H9 (cell line): Measurements from ENCODE around the gene DENND11. TPM values are rescaled to one million over a fixed set of nuclear protein-coding genes. Genes with fewer than 3 reads are reported as not detected.

Source experiments
- DNase-seq: peaks from one replicate; pipeline ENCODE4 v3.0.0-alpha.2; 2017
- H2AFZ ChIP-seq: one replicate; pipeline ENCODE4 v1.6.1; 2013; ENCODE audit warnings: mild to moderate bottlenecking, low read length, control low read depth, moderate library complexity
- H2AK5ac ChIP-seq: 2 replicates; pipeline ENCODE4 v1.6.1; 2013; ENCODE audit warnings: low read length, control low read depth, mixed read lengths; ENCODE audit not compliant: insufficient read length
- H2BK120ac ChIP-seq: one replicate; pipeline ENCODE4 v1.6.1; 2013; ENCODE audit warnings: low read depth, mild to moderate bottlenecking, low read length, control low read depth, inconsistent platforms; ENCODE audit not compliant: poor library complexity, severe bottlenecking
- H2BK12ac ChIP-seq: 2 replicates; pipeline ENCODE4 v1.6.1; 2013; ENCODE audit warnings: low read length, control low read depth, mixed read lengths, low read depth; ENCODE audit not compliant: insufficient read length
- H2BK15ac ChIP-seq: 2 replicates; pipeline ENCODE4 v1.6.1; 2013; ENCODE audit warnings: low read depth, low read length, control low read depth
- H2BK20ac ChIP-seq: one replicate; pipeline ENCODE4 v1.6.1; 2013; ENCODE audit warnings: low read depth, mild to moderate bottlenecking, low read length, control low read depth, inconsistent platforms; ENCODE audit not compliant: poor library complexity, severe bottlenecking
- H2BK5ac ChIP-seq: 2 replicates; pipeline ENCODE4 v1.6.1; 2013; ENCODE audit warnings: low read length, control low read depth, mixed read lengths; ENCODE audit not compliant: insufficient read length
- H3K14ac ChIP-seq: 2 replicates; pipeline ENCODE4 v1.6.1; 2013; ENCODE audit warnings: low read length, control low read depth; ENCODE audit not compliant: insufficient read depth
- H3K18ac ChIP-seq: 2 replicates; pipeline ENCODE4 v1.6.1; 2013; ENCODE audit warnings: low read depth, mild to moderate bottlenecking, mixed read lengths, low read length, control low read depth; ENCODE audit not compliant: insufficient read length
- H3K23ac ChIP-seq: 2 replicates; pipeline ENCODE4 v1.6.1; 2013; ENCODE audit warnings: low read length, control low read depth, mixed read lengths, low read depth; ENCODE audit not compliant: insufficient read length
- H3K23me2 ChIP-seq: 2 replicates; pipeline ENCODE4 v1.6.1; 2013; ENCODE audit warnings: low read depth, mild to moderate bottlenecking, mixed read lengths, low read length, control low read depth; ENCODE audit not compliant: insufficient read length, poor library complexity, severe bottlenecking
- H3K27ac ChIP-seq: 2 replicates; pipeline ENCODE4 v1.5.1; 2013; ENCODE audit warnings: low read length, control low read depth, mixed read lengths, low read depth; ENCODE audit not compliant: insufficient read length
- H3K27me3 ChIP-seq: 2 replicates; pipeline ENCODE4 v1.6.1; 2013; ENCODE audit warnings: low read length, control low read depth, inconsistent platforms; ENCODE audit not compliant: insufficient read depth
- H3K4ac ChIP-seq: 2 replicates; pipeline ENCODE4 v1.6.1; 2013; ENCODE audit warnings: low read depth, mild to moderate bottlenecking, control low read depth, inconsistent platforms, low read length, moderate library complexity
- H3K4me1 ChIP-seq: 2 replicates; pipeline ENCODE4 v1.6.1; 2013; ENCODE audit warnings: low read length, control low read depth, inconsistent platforms; ENCODE audit not compliant: insufficient read depth
- H3K4me2 ChIP-seq: 2 replicates; pipeline ENCODE4 v1.6.1; 2013; ENCODE audit warnings: low read length, control low read depth, mixed read lengths; ENCODE audit not compliant: insufficient read length, insufficient read depth
- H3K56ac ChIP-seq: 2 replicates; pipeline ENCODE4 v1.6.1; 2013; ENCODE audit warnings: low read depth, mild to moderate bottlenecking, mixed read lengths, low read length, control low read depth; ENCODE audit not compliant: insufficient read length
- H3K79me1 ChIP-seq: 2 replicates; pipeline ENCODE4 v1.6.1; 2013; ENCODE audit warnings: low read depth, mild to moderate bottlenecking, moderate library complexity, low read length, control low read depth, inconsistent platforms; ENCODE audit not compliant: insufficient read depth, poor library complexity, severe bottlenecking
- H3K79me2 ChIP-seq: 2 replicates; pipeline ENCODE4 v1.6.1; 2013; ENCODE audit warnings: low read length, control low read depth, inconsistent platforms; ENCODE audit not compliant: insufficient read depth
- H3K9ac ChIP-seq: 2 replicates; pipeline ENCODE4 v1.6.1; 2013; ENCODE audit warnings: low read length, control low read depth, mixed read lengths; ENCODE audit not compliant: insufficient read length; ENCODE audit errors: extremely low read depth
- H3K9me3 ChIP-seq: one replicate; pipeline ENCODE4 v1.6.1; 2013; ENCODE audit warnings: low read depth, low read length, inconsistent platforms; ENCODE audit not compliant: control insufficient read depth
- H3T11ph ChIP-seq: one replicate; pipeline ENCODE4 v1.6.1; 2013; ENCODE audit warnings: mild to moderate bottlenecking, low read length, control low read depth, inconsistent platforms
- H4K20me1 ChIP-seq: one replicate; pipeline ENCODE4 v1.6.1; 2013; ENCODE audit not compliant: control insufficient read depth, insufficient read length, insufficient read depth
- H4K5ac ChIP-seq: 2 replicates; pipeline ENCODE4 v1.6.1; 2013; ENCODE audit warnings: low read depth, mild to moderate bottlenecking, mixed read lengths, low read length, control low read depth; ENCODE audit not compliant: insufficient read length
- H4K8ac ChIP-seq: replicated peaks from 2 replicates; pipeline ENCODE4 v1.6.1; 2013; ENCODE audit warnings: low read length, control low read depth, mixed read lengths, low read depth; ENCODE audit not compliant: insufficient read length
- H4K91ac ChIP-seq: 2 replicates; pipeline ENCODE4 v1.6.1; 2013; ENCODE audit warnings: low read depth, mild to moderate bottlenecking, moderate library complexity, mixed read lengths, low read length, control low read depth; ENCODE audit not compliant: insufficient read length
- H3K27ac Mint-ChIP-seq, 3 experiments: 2 replicates in 2 of 3; 3 replicates in 1 of 3; pipeline ENCODE4 v1.8.0; 2020 to 2021; ENCODE audit warnings: mixed read lengths in 3 of 3, mild to moderate bottlenecking in 1 of 3, moderate library complexity in 1 of 3
- H3K27me3 Mint-ChIP-seq: 2 replicates; pipeline ENCODE4 v1.8.0; 2021; ENCODE audit warnings: low read depth, mild to moderate bottlenecking, moderate library complexity, mixed read lengths
- H3K36me3 Mint-ChIP-seq, 3 experiments: 2 replicates in 2 of 3; 3 replicates in 1 of 3; pipeline ENCODE4 v1.8.0; 2020 to 2021; ENCODE audit warnings: low read depth in 3 of 3, mixed read lengths in 3 of 3; ENCODE audit not compliant: insufficient read depth in 1 of 3
- H3K4me1 Mint-ChIP-seq, 2 experiments: 2 replicates each; pipeline ENCODE4 v1.8.0; 2020; ENCODE audit warnings: mixed read lengths in 2 of 2
- H3K4me3 Mint-ChIP-seq, 2 experiments: 2 replicates in 1 of 2; 3 replicates in 1 of 2; pipeline ENCODE4 v1.8.0; 2020 to 2021; ENCODE audit warnings: mild to moderate bottlenecking in 2 of 2, mixed read lengths in 2 of 2, moderate library complexity in 1 of 2
- H3K9me3 Mint-ChIP-seq, 2 experiments: 2 replicates in 1 of 2; 3 replicates in 1 of 2; pipeline ENCODE4 v1.8.0; 2020; ENCODE audit warnings: mild to moderate bottlenecking in 2 of 2, mixed read lengths in 2 of 2, moderate library complexity in 1 of 2
- CTCF ChIP-seq: fragments of 200-600 bp; sonication (generic); conservative IDR thresholded peaks from 3 replicates; pipeline ENCODE4 v1.8.0; 2021; ENCODE audit warnings: antibody characterized with exemption, mild to moderate bottlenecking
- WGBS: extraction: QIAGEN DNeasy Blood & Tissue Kit; methylation state at CpG from one replicate; pipeline ENCODE4 v1.1.7; 2013; ENCODE audit warnings: missing lambda C conversion rate, low lambda C conversion rate, mixed read lengths; ENCODE audit not compliant: insufficient read length; ENCODE audit errors: extremely low coverage; 5-methylcytosine and 5-hydroxymethylcytosine counted together
- total RNA-seq: library from RNA; stranded (reverse); gene quantifications from 2 replicates; pipeline ENCODE4 v1.2.1, GENCODE V29; 2021

Gene DENND11
- total RNA-seq, 1 experiment from 2014 or later, result 21.9 TPM

GRCh38 chr7:141706239-141707064 is 4.5 kb upstream of the DENND11 start:
- Mint-ChIP-seq H3K4me3 (no peak overlapping the region), H3K36me3 (no peaks in the 10 kb centered on the region), H3K27me3 (peaks cover 21% of the 10 kb centered on the region), H3K27ac (peak overlapping the region in 2 of 3 experiments; percentile 0 to 40; a peak in 1 of 7 replicates), H3K9me3 (no peaks in the 10 kb centered on the region), H3K4me1 (peaks cover 41 to 44% of the 10 kb centered on the region in 2 experiments)
- Histone ChIP-seq H3K27me3 (peaks cover 2% of the 10 kb centered on the region; the same call in 1 of the 2 replicates), H3K4me1 (peaks cover 5% of the 10 kb centered on the region; the same call in 1 of the 2 replicates), H3K14ac (no peak overlapping the region), H4K91ac (no peak overlapping the region), H3K4ac (no peak overlapping the region), H2BK5ac (no peak overlapping the region), H3K79me2 (no peaks in the 10 kb centered on the region), H4K8ac (no peak overlapping the region), H3K9me3 (no peaks in the 10 kb centered on the region), H2BK120ac (no peak overlapping the region), H4K5ac (no peak overlapping the region), H3K56ac (no peak overlapping the region), H3K18ac (no peak overlapping the region), H3K4me2 (no peak overlapping the region), H2BK15ac (no peak overlapping the region), H3K79me1 (no peaks in the 10 kb centered on the region), H3K27ac (no peak overlapping the region), H4K20me1 (no peaks in the 10 kb centered on the region), H3T11ph (no peak overlapping the region), H3K23me2 (no peaks in the 10 kb centered on the region), H2BK20ac (no peak overlapping the region), H3K23ac (no peak overlapping the region), H2BK12ac (no peak overlapping the region), H2AK5ac (no peak overlapping the region), H2AFZ (no peak overlapping the region), H3K9ac (no peak overlapping the region)
- DNase-seq, result no peak
- TF ChIP-seq CTCF, result no peak
- no CpG with 5 or more reads among the region's 1 CpG for WGBS
